AG09319 (cell line): Measurements from ENCODE around the gene UTS2R.
"Not testable (repeated sequence)": the region's sequence is repeated elsewhere in the genome, so short reads cannot be mapped to it uniquely, and the experiment has no call there.

Experiments
- DNase-seq: peaks from one replicate; pipeline ENCODE4 v3.0.0-alpha.2; 2010; ENCODE audit warnings: low read depth; ENCODE audit errors: extremely low read depth
- CTCF ChIP-seq: IDR thresholded peaks from 2 replicates; pipeline ENCODE4 v1.5.1; 2011; ENCODE audit warnings: low read depth, mild to moderate bottlenecking, inconsistent platforms, low read length, moderate library complexity

UTS2R gene

GRCh38 chr17:82358465-82359350 lies 12.9 kb upstream of the UTS2R start, which contains the start of gene TEX19:
TEX19 (plus strand) TSS chr17:82359247; CDS start chr17:82362151, 2,904 bp downstream.
- DNase-seq: no peak
- no peak for TF ChIP-seq CTCF

DNA sequence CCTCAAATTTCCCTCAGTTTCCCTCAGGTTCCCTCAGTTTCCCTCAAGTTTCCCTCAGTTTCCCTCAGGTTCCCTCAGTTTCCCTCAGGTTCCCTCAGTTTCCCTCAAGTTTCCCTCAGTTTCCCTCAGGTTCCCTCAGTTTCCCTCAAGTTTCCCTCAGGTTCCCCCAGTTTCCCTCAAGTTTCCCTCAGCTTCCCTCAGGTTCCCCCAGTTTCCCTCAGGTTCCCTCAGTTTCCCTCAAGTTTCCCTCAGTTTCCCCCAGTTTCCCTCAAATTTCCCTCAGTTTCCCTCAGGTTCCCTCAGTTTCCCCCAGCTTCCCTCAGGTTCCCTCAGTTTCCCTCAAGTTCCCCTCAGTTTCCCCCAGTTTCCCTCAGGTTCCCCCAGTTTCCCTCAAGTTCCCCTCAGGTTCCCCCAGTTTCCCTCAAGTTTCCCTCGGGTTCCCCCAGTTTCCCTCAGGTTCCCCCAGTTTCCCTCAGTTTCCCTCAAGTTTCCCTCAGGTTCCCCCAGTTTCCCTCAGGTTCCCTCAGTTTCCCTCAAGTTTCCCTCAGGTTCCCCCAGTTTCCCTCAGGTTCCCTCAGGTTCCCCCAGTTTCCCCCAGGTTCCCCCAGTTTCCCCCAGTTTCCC lies 12.0 kb upstream of the UTS2R start:
- DNase-seq: not testable (repeated sequence)

DNA sequence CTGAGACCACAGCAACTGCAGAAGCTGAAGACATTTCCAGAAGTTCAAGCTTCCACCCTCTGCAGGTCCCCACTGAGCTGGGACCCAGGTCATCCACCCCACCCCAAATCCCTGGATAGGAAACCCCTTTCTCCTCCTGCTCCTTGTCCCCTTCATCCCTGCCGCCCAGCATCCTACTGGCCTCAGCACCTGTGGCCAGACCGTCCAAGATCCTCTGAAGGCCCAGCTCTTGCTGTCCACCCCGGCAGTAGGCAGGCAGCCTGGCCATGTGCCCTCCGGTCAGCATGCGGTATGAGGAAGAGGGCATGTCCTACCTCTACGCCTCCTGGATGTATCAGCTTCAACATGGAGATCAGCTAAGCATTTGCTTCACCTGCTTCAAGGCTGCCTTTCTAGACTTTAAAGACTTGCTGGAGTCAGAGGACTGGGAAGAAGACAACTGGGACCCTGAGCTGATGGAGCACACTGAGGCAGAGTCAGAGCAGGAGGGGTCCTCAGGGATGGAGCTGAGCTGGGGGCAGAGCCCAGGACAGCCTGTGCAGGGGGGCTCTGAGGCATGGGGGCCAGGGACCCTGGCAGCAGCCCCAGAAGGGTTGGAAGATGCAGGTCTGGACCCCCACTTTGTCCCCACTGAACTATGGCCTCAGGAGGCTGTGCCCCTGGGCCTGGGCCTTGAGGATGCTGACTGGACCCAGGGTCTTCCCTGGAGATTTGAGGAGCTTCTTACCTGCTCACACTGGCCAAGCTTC lies 9.5 kb upstream of the UTS2R start:
- no peak for TF ChIP-seq CTCF
- no peak for DNase-seq

GRCh38 chr17:82365606-82366295 lies 5.8 kb upstream of the UTS2R start:
- DNase-seq: no peak
- TF ChIP-seq CTCF: no peak

- no peak for TF ChIP-seq CTCF
- DNase-seq: no peak
Measured at GRCh38 chr17:82366749-82367148, 4.8 kb upstream of the UTS2R start.

DNA sequence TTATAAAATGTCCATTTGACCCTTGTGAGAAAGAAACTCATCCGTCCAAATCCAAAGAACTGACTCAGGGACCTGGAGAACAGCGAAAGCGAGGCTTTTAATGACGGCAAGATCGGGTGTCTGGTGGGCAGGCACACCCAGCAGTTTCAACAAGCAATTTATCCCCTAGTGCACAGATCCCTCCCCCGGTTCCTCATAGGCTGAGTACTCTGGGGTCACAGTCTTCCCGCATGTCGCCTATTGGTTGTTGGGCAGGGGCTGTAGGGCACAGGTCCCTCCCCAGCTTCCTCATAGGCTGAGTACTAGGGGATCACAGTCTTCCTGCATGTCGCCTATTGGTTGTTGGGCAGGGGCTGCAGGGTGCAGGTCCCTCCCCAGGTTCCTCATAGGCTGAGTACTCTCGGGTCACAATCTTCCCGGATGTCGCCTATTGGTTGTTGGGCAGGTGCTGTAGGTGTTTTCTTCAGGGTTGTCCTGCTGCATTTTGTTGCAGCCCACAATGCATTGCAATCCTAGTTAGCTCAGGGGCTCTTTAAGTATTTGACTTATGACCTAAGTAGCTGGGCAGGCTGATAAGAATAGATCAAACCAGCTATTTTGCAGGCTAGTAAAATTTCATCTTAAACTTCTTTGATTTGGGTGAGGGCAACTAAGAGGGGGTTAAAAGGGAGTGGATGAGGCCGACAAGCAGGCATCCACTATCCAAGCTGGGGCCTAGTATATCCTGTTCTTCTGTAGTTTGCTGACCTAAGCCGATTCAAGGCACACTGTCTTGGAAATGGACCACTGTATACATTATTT lies 3.6 kb upstream of the UTS2R start:
- DNase-seq: no peak
- TF ChIP-seq CTCF: no peak

GRCh38 chr17:82369211-82369610 lies 2.4 kb upstream of the UTS2R start:
- no peak for TF ChIP-seq CTCF
- no peak for DNase-seq
